H9 (cell line): ENCODE measurements around the gene FBXO42. TPM values are rescaled to one million over a fixed set of nuclear protein-coding genes. Genes with fewer than 3 reads are reported as not detected.

Source experiments
- DNase-seq: peaks from one replicate; pipeline ENCODE4 v3.0.0-alpha.2; 2017
- H2AFZ ChIP-seq: one replicate; pipeline ENCODE4 v1.6.1; 2013; ENCODE audit warnings: mild to moderate bottlenecking, low read length, control low read depth, moderate library complexity
- H2AK5ac ChIP-seq: 2 replicates; pipeline ENCODE4 v1.6.1; 2013; ENCODE audit warnings: low read length, control low read depth, mixed read lengths; ENCODE audit not compliant: insufficient read length
- H2BK120ac ChIP-seq: one replicate; pipeline ENCODE4 v1.6.1; 2013; ENCODE audit warnings: low read depth, mild to moderate bottlenecking, low read length, control low read depth, inconsistent platforms; ENCODE audit not compliant: poor library complexity, severe bottlenecking
- H2BK12ac ChIP-seq: 2 replicates; pipeline ENCODE4 v1.6.1; 2013; ENCODE audit warnings: low read length, control low read depth, mixed read lengths, low read depth; ENCODE audit not compliant: insufficient read length
- H2BK15ac ChIP-seq: 2 replicates; pipeline ENCODE4 v1.6.1; 2013; ENCODE audit warnings: low read depth, low read length, control low read depth
- H2BK20ac ChIP-seq: one replicate; pipeline ENCODE4 v1.6.1; 2013; ENCODE audit warnings: low read depth, mild to moderate bottlenecking, low read length, control low read depth, inconsistent platforms; ENCODE audit not compliant: poor library complexity, severe bottlenecking
- H2BK5ac ChIP-seq: 2 replicates; pipeline ENCODE4 v1.6.1; 2013; ENCODE audit warnings: low read length, control low read depth, mixed read lengths; ENCODE audit not compliant: insufficient read length
- H3K14ac ChIP-seq: 2 replicates; pipeline ENCODE4 v1.6.1; 2013; ENCODE audit warnings: low read length, control low read depth; ENCODE audit not compliant: insufficient read depth
- H3K18ac ChIP-seq: 2 replicates; pipeline ENCODE4 v1.6.1; 2013; ENCODE audit warnings: low read depth, mild to moderate bottlenecking, mixed read lengths, low read length, control low read depth; ENCODE audit not compliant: insufficient read length
- H3K23ac ChIP-seq: 2 replicates; pipeline ENCODE4 v1.6.1; 2013; ENCODE audit warnings: low read length, control low read depth, mixed read lengths, low read depth; ENCODE audit not compliant: insufficient read length
- H3K23me2 ChIP-seq: 2 replicates; pipeline ENCODE4 v1.6.1; 2013; ENCODE audit warnings: low read depth, mild to moderate bottlenecking, mixed read lengths, low read length, control low read depth; ENCODE audit not compliant: insufficient read length, poor library complexity, severe bottlenecking
- H3K27ac ChIP-seq: 2 replicates; pipeline ENCODE4 v1.5.1; 2013; ENCODE audit warnings: low read length, control low read depth, mixed read lengths, low read depth; ENCODE audit not compliant: insufficient read length
- H3K27me3 ChIP-seq: 2 replicates; pipeline ENCODE4 v1.6.1; 2013; ENCODE audit warnings: low read length, control low read depth, inconsistent platforms; ENCODE audit not compliant: insufficient read depth
- H3K4ac ChIP-seq: 2 replicates; pipeline ENCODE4 v1.6.1; 2013; ENCODE audit warnings: low read depth, mild to moderate bottlenecking, control low read depth, inconsistent platforms, low read length, moderate library complexity
- H3K4me1 ChIP-seq: 2 replicates; pipeline ENCODE4 v1.6.1; 2013; ENCODE audit warnings: low read length, control low read depth, inconsistent platforms; ENCODE audit not compliant: insufficient read depth
- H3K4me2 ChIP-seq: 2 replicates; pipeline ENCODE4 v1.6.1; 2013; ENCODE audit warnings: low read length, control low read depth, mixed read lengths; ENCODE audit not compliant: insufficient read length, insufficient read depth
- H3K56ac ChIP-seq: 2 replicates; pipeline ENCODE4 v1.6.1; 2013; ENCODE audit warnings: low read depth, mild to moderate bottlenecking, mixed read lengths, low read length, control low read depth; ENCODE audit not compliant: insufficient read length
- H3K79me1 ChIP-seq: 2 replicates; pipeline ENCODE4 v1.6.1; 2013; ENCODE audit warnings: low read depth, mild to moderate bottlenecking, moderate library complexity, low read length, control low read depth, inconsistent platforms; ENCODE audit not compliant: insufficient read depth, poor library complexity, severe bottlenecking
- H3K79me2 ChIP-seq: 2 replicates; pipeline ENCODE4 v1.6.1; 2013; ENCODE audit warnings: low read length, control low read depth, inconsistent platforms; ENCODE audit not compliant: insufficient read depth
- H3K9ac ChIP-seq: 2 replicates; pipeline ENCODE4 v1.6.1; 2013; ENCODE audit warnings: low read length, control low read depth, mixed read lengths; ENCODE audit not compliant: insufficient read length; ENCODE audit errors: extremely low read depth
- H3K9me3 ChIP-seq: one replicate; pipeline ENCODE4 v1.6.1; 2013; ENCODE audit warnings: low read depth, low read length, inconsistent platforms; ENCODE audit not compliant: control insufficient read depth
- H3T11ph ChIP-seq: one replicate; pipeline ENCODE4 v1.6.1; 2013; ENCODE audit warnings: mild to moderate bottlenecking, low read length, control low read depth, inconsistent platforms
- H4K20me1 ChIP-seq: one replicate; pipeline ENCODE4 v1.6.1; 2013; ENCODE audit not compliant: control insufficient read depth, insufficient read length, insufficient read depth
- H4K5ac ChIP-seq: 2 replicates; pipeline ENCODE4 v1.6.1; 2013; ENCODE audit warnings: low read depth, mild to moderate bottlenecking, mixed read lengths, low read length, control low read depth; ENCODE audit not compliant: insufficient read length
- H4K8ac ChIP-seq: replicated peaks from 2 replicates; pipeline ENCODE4 v1.6.1; 2013; ENCODE audit warnings: low read length, control low read depth, mixed read lengths, low read depth; ENCODE audit not compliant: insufficient read length
- H4K91ac ChIP-seq: 2 replicates; pipeline ENCODE4 v1.6.1; 2013; ENCODE audit warnings: low read depth, mild to moderate bottlenecking, moderate library complexity, mixed read lengths, low read length, control low read depth; ENCODE audit not compliant: insufficient read length
- H3K27ac Mint-ChIP-seq, 3 experiments: 2 replicates in 2 of 3; 3 replicates in 1 of 3; pipeline ENCODE4 v1.8.0; 2020 to 2021; ENCODE audit warnings: mixed read lengths in 3 of 3, mild to moderate bottlenecking in 1 of 3, moderate library complexity in 1 of 3
- H3K27me3 Mint-ChIP-seq: 2 replicates; pipeline ENCODE4 v1.8.0; 2021; ENCODE audit warnings: low read depth, mild to moderate bottlenecking, moderate library complexity, mixed read lengths
- H3K36me3 Mint-ChIP-seq, 3 experiments: 2 replicates in 2 of 3; 3 replicates in 1 of 3; pipeline ENCODE4 v1.8.0; 2020 to 2021; ENCODE audit warnings: low read depth in 3 of 3, mixed read lengths in 3 of 3; ENCODE audit not compliant: insufficient read depth in 1 of 3
- H3K4me1 Mint-ChIP-seq, 2 experiments: 2 replicates each; pipeline ENCODE4 v1.8.0; 2020; ENCODE audit warnings: mixed read lengths in 2 of 2
- H3K4me3 Mint-ChIP-seq, 2 experiments: 2 replicates in 1 of 2; 3 replicates in 1 of 2; pipeline ENCODE4 v1.8.0; 2020 to 2021; ENCODE audit warnings: mild to moderate bottlenecking in 2 of 2, mixed read lengths in 2 of 2, moderate library complexity in 1 of 2
- H3K9me3 Mint-ChIP-seq, 2 experiments: 2 replicates in 1 of 2; 3 replicates in 1 of 2; pipeline ENCODE4 v1.8.0; 2020; ENCODE audit warnings: mild to moderate bottlenecking in 2 of 2, mixed read lengths in 2 of 2, moderate library complexity in 1 of 2
- WGBS: extraction: QIAGEN DNeasy Blood & Tissue Kit; methylation state at CpG from one replicate; pipeline ENCODE4 v1.1.7; 2013; ENCODE audit warnings: missing lambda C conversion rate, low lambda C conversion rate, mixed read lengths; ENCODE audit not compliant: insufficient read length; ENCODE audit errors: extremely low coverage; 5-methylcytosine and 5-hydroxymethylcytosine counted together
- total RNA-seq: library from RNA; stranded (reverse); gene quantifications from 2 replicates; pipeline ENCODE4 v1.2.1, GENCODE V29; 2021
- TF ChIP-seq, protein P1 (sequence below): fragments of 200-600 bp; sonication (generic); conservative IDR thresholded peaks from 3 replicates; pipeline ENCODE4 v1.8.0; 2021; ENCODE audit warnings: antibody characterized with exemption, mild to moderate bottlenecking

The FBXO42 gene
- total RNA-seq, 1 experiment from 2014 or later: 17.4 TPM

DNA sequence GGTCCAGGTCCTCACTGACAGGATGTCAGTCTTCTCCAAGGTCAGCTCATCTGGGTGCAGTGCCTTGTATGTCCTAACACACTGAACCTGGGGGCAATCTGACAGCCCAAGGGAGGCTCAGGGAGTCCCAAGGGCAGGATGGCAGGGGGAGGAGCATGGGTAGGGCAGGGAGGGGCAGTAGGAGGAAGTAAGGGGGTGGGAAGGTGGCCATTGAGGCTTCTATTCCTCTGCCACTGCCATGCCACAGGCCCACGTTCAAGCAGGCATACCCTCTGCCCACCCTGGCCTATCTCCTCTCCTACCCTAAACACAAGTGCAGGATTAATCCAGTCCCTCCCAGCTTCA, 153.2 kb downstream of the FBXO42 start:
- no peaks in the 10 kb centered on the region for H3K9me3 ChIP-seq
- no peak overlapping the region for H4K91ac ChIP-seq
- H2AFZ ChIP-seq: no peak overlapping the region
- no peak overlapping the region for H3K23ac ChIP-seq
- TF ChIP-seq, protein P1, sequence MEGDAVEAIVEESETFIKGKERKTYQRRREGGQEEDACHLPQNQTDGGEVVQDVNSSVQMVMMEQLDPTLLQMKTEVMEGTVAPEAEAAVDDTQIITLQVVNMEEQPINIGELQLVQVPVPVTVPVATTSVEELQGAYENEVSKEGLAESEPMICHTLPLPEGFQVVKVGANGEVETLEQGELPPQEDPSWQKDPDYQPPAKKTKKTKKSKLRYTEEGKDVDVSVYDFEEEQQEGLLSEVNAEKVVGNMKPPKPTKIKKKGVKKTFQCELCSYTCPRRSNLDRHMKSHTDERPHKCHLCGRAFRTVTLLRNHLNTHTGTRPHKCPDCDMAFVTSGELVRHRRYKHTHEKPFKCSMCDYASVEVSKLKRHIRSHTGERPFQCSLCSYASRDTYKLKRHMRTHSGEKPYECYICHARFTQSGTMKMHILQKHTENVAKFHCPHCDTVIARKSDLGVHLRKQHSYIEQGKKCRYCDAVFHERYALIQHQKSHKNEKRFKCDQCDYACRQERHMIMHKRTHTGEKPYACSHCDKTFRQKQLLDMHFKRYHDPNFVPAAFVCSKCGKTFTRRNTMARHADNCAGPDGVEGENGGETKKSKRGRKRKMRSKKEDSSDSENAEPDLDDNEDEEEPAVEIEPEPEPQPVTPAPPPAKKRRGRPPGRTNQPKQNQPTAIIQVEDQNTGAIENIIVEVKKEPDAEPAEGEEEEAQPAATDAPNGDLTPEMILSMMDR: no peak
- H3K27ac ChIP-seq: no peak overlapping the region
- H3K4me2 ChIP-seq: no peak overlapping the region
- no peaks in the 10 kb centered on the region for H4K20me1 ChIP-seq
- H2BK5ac ChIP-seq: no peak overlapping the region
- H3K27me3 Mint-ChIP-seq: no peaks in the 10 kb centered on the region; the same call in 1 of the 2 replicates
- no peak overlapping the region for H2BK15ac ChIP-seq
- no peaks in the 10 kb centered on the region for H3K4me1 ChIP-seq
- H2BK20ac ChIP-seq: no peak overlapping the region
- no peak for DNase-seq
- no peak overlapping the region for H3K56ac ChIP-seq
- no peak overlapping the region for H2BK12ac ChIP-seq
- no peaks in the 10 kb centered on the region for H3K4me1 Mint-ChIP-seq
- H3K9ac ChIP-seq: no peak overlapping the region
- no peak overlapping the region for H3K18ac ChIP-seq
- H2BK120ac ChIP-seq: no peak overlapping the region
- no peaks in the 10 kb centered on the region for H3K79me1 ChIP-seq
- H3T11ph ChIP-seq: no peak overlapping the region
- no peaks in the 10 kb centered on the region for H3K23me2 ChIP-seq
- H3K27me3 ChIP-seq: no peaks in the 10 kb centered on the region
- no peak overlapping the region for H3K14ac ChIP-seq
- peaks cover 11 to 51% (median 17%) of the 10 kb centered on the region in 3 experiments; a peak in 6 of 7 replicates for H3K36me3 Mint-ChIP-seq
- WGBS: no CpG with 5 or more reads among the region's 1 CpG
- no peak overlapping the region for H3K4me3 Mint-ChIP-seq
- no peak overlapping the region for H2AK5ac ChIP-seq
- H3K9me3 Mint-ChIP-seq: no peaks in the 10 kb centered on the region
- H3K4ac ChIP-seq: no peak overlapping the region
- no peak overlapping the region; a peak in 1 of 7 replicates for H3K27ac Mint-ChIP-seq
- H4K5ac ChIP-seq: no peak overlapping the region
- H4K8ac ChIP-seq: no peak overlapping the region
- H3K79me2 ChIP-seq: no peaks in the 10 kb centered on the region; the same call in 1 of the 2 replicates
